Upper lobe of right lung (tissue), 1 donor: ENCODE results near the gene IL36B. TPM values are rescaled to one million over a fixed set of nuclear protein-coding genes. Genes with fewer than 3 reads are reported as not detected.

Experiments
- ATAC-seq: fragments of 200-7000 bp; cut with Tn5 transposase; one replicate; pipeline ENCODE4 v1.9.1; 2020; ENCODE audit warnings: mild to moderate bottlenecking, moderate library complexity
- DNase-seq: peaks from one replicate; pipeline ENCODE4 v3.0.0-alpha.2; 2020
- H3K27ac ChIP-seq: fragments of 200-600 bp; one replicate; pipeline ENCODE4 v1.8.0; 2022
- H3K27me3 ChIP-seq: fragments of 200-600 bp; one replicate; pipeline ENCODE4 v1.8.0; 2022; ENCODE audit warnings: mild to moderate bottlenecking
- H3K36me3 ChIP-seq: fragments of 200-600 bp; one replicate; pipeline ENCODE4 v1.8.0; 2022
- H3K4me1 ChIP-seq: fragments of 200-600 bp; one replicate; pipeline ENCODE4 v1.8.0; 2022
- H3K4me3 ChIP-seq: fragments of 200-600 bp; one replicate; pipeline ENCODE4 v1.8.0; 2022; ENCODE audit warnings: mild to moderate bottlenecking
- H3K9me3 ChIP-seq: fragments of 200-600 bp; one replicate; pipeline ENCODE4 v1.8.0; 2022
- intact Hi-C: fragments of 100-400 bp; cut with DNase I; formaldehyde crosslinking; loops from one replicate; pipeline ENCODE4 v1.11.0; 2022
- total RNA-seq: library from RNA; stranded (reverse); fragmentation: NEBNext Ultra II Directional; extraction: Animal tissue kit (Norgen Biotek cat#: 25700); gene quantifications from one replicate; pipeline ENCODE4 v1.2.1, GENCODE V29; 2021
- TF ChIP-seq, protein P1 (sequence below): fragments of 200-600 bp; IDR thresholded peaks from one replicate; pipeline ENCODE4 v1.8.0; 2022; ENCODE audit warnings: antibody characterized with exemption
- donor health status: DM: no; HTN: yes; CAD: no; lungs with severe emphysema.

The IL36B gene
- total RNA-seq, 1 donor from 2014 or later: not detected

DNA sequence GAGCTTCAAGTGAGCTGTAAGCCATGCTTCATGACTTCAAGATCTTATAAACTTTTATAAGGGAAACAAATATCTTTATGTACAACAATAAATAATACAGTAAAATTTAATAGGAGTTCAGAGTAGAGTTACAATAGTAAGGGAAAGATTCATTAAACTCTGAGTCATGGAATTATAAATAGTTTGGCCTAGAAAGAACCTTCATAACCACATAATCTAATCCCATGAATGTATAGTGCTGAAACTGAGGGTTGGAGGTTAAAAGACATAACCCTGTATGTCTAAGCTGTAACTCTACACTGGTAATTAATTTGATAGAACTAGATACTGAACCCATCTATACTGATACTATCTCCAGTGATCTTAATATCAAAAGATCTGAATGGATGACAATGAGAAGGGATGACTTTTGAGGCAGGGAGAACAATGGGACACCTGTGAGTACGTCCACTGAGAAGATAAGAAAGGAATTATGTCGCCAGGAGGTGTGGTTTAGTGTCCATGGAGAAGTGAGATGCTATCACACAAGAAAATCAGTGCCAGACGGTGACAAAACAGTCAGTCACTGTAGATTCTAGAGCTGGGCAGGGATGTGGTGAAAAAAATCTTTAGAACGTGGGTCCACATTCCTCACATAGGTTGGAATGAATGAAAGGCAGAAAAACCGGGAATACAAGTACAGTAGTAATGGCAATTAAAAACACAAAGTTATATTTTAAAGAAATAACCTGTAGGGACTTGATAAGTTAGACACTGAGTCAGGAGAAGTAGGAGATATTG lies 16.2 kb upstream of the IL36B start:
- TF ChIP-seq, protein P1, sequence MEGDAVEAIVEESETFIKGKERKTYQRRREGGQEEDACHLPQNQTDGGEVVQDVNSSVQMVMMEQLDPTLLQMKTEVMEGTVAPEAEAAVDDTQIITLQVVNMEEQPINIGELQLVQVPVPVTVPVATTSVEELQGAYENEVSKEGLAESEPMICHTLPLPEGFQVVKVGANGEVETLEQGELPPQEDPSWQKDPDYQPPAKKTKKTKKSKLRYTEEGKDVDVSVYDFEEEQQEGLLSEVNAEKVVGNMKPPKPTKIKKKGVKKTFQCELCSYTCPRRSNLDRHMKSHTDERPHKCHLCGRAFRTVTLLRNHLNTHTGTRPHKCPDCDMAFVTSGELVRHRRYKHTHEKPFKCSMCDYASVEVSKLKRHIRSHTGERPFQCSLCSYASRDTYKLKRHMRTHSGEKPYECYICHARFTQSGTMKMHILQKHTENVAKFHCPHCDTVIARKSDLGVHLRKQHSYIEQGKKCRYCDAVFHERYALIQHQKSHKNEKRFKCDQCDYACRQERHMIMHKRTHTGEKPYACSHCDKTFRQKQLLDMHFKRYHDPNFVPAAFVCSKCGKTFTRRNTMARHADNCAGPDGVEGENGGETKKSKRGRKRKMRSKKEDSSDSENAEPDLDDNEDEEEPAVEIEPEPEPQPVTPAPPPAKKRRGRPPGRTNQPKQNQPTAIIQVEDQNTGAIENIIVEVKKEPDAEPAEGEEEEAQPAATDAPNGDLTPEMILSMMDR: no peak
- Histone ChIP-seq H3K27me3 (no peaks in the 10 kb centered on the region), H3K4me3 (no peak overlapping the region), H3K27ac (no peak overlapping the region), H3K4me1 (no peaks in the 10 kb centered on the region), H3K9me3 (no peaks in the 10 kb centered on the region), H3K36me3 (no peaks in the 10 kb centered on the region)
- DNase-seq (no peak), ATAC-seq (no peak)
- intact Hi-C loops: no loop called here

DNA sequence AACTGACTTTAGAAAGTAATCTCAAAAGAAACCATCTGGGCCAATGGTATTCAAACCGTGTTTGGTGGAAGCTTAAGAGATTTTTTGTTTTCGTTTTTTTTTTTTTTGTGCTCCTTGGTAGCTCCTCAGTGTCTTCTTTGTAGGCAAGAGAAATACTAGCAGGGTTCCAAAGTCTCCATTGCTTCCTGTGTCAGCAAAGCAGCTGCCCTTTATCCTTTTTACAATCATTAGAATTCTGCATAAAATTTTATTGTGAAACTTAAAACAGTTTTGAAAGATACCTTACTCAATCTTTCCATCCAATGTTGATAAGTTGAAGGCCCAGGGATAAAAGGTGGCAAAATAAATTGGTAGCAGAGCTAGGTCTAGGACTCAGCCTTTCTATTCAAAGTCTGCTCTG lies 15.6 kb upstream of the IL36B start:
- Histone ChIP-seq H3K4me3 (no peak overlapping the region), H3K27ac (no peak overlapping the region), H3K4me1 (no peaks in the 10 kb centered on the region), H3K9me3 (no peaks in the 10 kb centered on the region), H3K27me3 (no peaks in the 10 kb centered on the region), H3K36me3 (no peaks in the 10 kb centered on the region)
- TF ChIP-seq, protein P1: no peak
- no peak for ATAC-seq
- DNase-seq: no peak
- intact Hi-C loops: no loop called here

DNA sequence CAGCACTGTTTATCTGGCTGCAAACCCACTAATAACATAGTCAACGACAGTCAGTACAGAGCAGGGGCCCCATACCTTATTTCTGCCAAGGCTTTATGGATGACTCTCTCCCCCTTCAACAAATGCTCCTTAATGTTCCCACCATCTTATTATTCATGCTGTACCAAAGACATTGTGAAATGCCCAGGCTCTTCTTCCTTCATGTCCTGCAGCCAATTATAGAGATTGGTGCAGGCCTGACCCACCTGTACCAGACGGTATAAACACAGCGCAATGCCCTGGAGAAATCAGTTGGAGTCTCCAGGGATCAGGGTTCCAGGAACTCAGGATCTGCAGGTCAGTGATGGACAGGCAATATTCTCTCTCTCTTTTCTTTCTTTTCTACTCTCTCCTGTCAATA lies 15.0 kb upstream of the IL36B start, which contains the start of gene IL1F10:
Gene IL1F10 (plus strand): TSS at position 290 of the 400 bp plus-strand sequence. CDS start 4,769 bp downstream, outside the sequence.
- intact Hi-C loops: no loop called here
- no peak for DNase-seq

DNA sequence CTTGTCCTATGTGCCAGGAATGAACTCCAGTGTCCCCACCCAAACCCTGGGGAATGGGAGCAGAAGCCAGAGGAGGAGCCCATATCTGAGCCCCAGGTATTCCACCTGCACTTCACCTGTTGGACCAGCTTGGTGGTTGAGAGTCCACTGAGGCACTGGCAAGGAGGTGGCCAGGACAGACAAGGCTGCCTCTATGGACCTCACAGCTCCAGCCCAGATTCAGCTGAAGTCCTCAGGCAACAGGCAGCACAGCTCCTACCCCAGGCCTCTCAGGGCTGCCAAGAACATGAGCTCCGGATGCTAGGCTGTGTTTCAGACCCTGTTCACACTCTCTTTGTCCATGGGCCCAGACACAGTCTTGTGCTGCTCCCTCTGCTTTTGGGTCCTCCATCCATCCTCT lies 12.2 kb upstream of the IL36B start:
- TF ChIP-seq, protein P1: no peak
- DNase-seq: no peak
- no peaks in the 10 kb centered on the region for H3K36me3 ChIP-seq
- H3K9me3 ChIP-seq: no peaks in the 10 kb centered on the region
- no peak overlapping the region for H3K27ac ChIP-seq
- H3K4me1 ChIP-seq: no peaks in the 10 kb centered on the region
- H3K27me3 ChIP-seq: no peaks in the 10 kb centered on the region
- intact Hi-C loops: no loop called here
- no peak overlapping the region for H3K4me3 ChIP-seq
- ATAC-seq: no peak

More for the DNA sequence above, 15.0 kb upstream of the IL36B start, which contains the start of gene IL1F10:
- H3K4me3 ChIP-seq: no peak within 1 kb of the TSS
- no peaks in the 10 kb centered on the region for H3K4me1 ChIP-seq
- ATAC-seq: no peak
- H3K27ac ChIP-seq: no peak within 1 kb of the TSS
- H3K36me3 ChIP-seq: no peaks in the 10 kb centered on the region
- H3K9me3 ChIP-seq: no peaks in the 10 kb centered on the region
- no peaks in the 10 kb centered on the region for H3K27me3 ChIP-seq
- TF ChIP-seq, protein P1: no peak

DNA sequence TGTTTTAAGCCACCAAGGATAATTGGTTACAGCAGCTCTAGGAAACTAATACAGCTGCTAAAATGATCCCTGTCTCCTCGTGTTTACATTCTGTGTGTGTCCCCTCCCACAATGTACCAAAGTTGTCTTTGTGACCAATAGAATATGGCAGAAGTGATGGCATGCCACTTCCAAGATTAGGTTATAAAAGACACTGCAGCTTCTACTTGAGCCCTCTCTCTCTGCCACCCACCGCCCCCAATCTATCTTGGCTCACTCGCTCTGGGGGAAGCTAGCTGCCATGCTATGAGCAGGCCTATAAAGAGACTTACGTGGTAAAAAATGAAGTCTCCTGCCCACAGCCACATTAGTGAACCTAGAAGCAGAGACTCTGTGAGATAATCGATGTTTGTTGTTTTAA lies 11.6 kb upstream of the IL36B start:
- no peak for ATAC-seq
- TF ChIP-seq, protein P1: no peak
- intact Hi-C loops: no loop called here
- no peak for DNase-seq
- Histone ChIP-seq H3K4me3 (no peak overlapping the region), H3K9me3 (no peaks in the 10 kb centered on the region), H3K36me3 (no peaks in the 10 kb centered on the region), H3K4me1 (no peaks in the 10 kb centered on the region), H3K27ac (no peak overlapping the region), H3K27me3 (no peaks in the 10 kb centered on the region)
